Neutrophil (primary cell): ENCODE measurements around the gene SREK1IP1.
"Not testable (repeated sequence)": the region's sequence is repeated elsewhere in the genome, so short reads cannot be mapped to it uniquely, and the experiment has no call there.

Source experiments
- H3K27ac ChIP-seq: fragments of 200-600 bp; sonication (generic); 2 replicates; pipeline ENCODE4 v1.5.1; 2016; ENCODE audit warnings: mild to moderate bottlenecking, moderate library complexity
- H3K27me3 ChIP-seq: fragments of 200-600 bp; sonication (generic); 2 replicates; pipeline ENCODE4 v1.6.0; 2016; ENCODE audit warnings: mild to moderate bottlenecking
- H3K36me3 ChIP-seq: fragments of 200-600 bp; sonication (generic); 2 replicates; pipeline ENCODE4 v1.5.1; 2017
- H3K4me1 ChIP-seq, 2 experiments: fragments of 200-600 bp in 1 of 2; sonication (generic) in 1 of 2; 1 replicate in 1 of 2; 2 replicates in 1 of 2; pipeline versions ENCODE4 v1.5.1 to v1.6.1; 2013 to 2016; ENCODE audit warnings: low read depth in 1 of 2, low read length in 1 of 2, mild to moderate bottlenecking in 1 of 2, moderate library complexity in 1 of 2; ENCODE audit not compliant: control insufficient read depth in 1 of 2, insufficient read depth in 1 of 2
- H3K4me3 ChIP-seq, 2 experiments: fragments of 200-600 bp in 1 of 2; sonication (generic) in 1 of 2; 1 replicate in 1 of 2; 2 replicates in 1 of 2; pipeline ENCODE4 v1.5.1; 2013 to 2016; ENCODE audit warnings: low read depth in 1 of 2, low read length in 1 of 2, mild to moderate bottlenecking in 1 of 2, moderate library complexity in 1 of 2
- H3K9me3 ChIP-seq: fragments of 200-600 bp; sonication (generic); 2 replicates; pipeline ENCODE4 v1.5.1; 2016
- TF ChIP-seq, protein P1 (sequence below): fragments of 200-600 bp; sonication (generic); IDR thresholded peaks from 2 replicates; pipeline ENCODE4 v1.5.1; 2016; ENCODE audit warnings: antibody characterized with exemption

Gene SREK1IP1

DNA sequence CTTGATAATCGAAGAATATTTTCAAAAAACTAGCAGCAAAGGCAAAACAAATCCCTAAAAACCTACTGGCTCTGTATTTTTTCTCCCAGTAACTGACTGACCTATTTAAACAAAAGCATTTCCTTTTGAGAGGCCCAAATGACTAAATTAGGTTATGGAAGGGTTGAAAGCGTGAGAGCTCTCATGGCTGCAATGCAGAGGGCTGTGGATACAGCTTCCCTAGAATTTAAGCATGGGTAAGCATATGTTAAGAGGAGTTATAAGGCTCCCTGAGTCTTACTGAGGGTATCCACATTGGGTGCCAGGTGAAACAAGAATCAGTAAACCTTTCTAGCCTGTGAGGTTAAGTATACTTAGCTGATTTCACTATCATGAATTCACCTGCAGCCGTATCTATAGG is 45.9 kb downstream of the SREK1IP1 start:
- no peaks in the 10 kb centered on the region for H3K4me1 ChIP-seq
- no peak overlapping the region for H3K27ac ChIP-seq
- H3K27me3 ChIP-seq: no peaks in the 10 kb centered on the region
- H3K36me3 ChIP-seq: peaks cover 55% of the 10 kb centered on the region
- H3K9me3 ChIP-seq: no peaks in the 10 kb centered on the region
- no peak overlapping the region for H3K4me3 ChIP-seq
- TF ChIP-seq, protein P1, sequence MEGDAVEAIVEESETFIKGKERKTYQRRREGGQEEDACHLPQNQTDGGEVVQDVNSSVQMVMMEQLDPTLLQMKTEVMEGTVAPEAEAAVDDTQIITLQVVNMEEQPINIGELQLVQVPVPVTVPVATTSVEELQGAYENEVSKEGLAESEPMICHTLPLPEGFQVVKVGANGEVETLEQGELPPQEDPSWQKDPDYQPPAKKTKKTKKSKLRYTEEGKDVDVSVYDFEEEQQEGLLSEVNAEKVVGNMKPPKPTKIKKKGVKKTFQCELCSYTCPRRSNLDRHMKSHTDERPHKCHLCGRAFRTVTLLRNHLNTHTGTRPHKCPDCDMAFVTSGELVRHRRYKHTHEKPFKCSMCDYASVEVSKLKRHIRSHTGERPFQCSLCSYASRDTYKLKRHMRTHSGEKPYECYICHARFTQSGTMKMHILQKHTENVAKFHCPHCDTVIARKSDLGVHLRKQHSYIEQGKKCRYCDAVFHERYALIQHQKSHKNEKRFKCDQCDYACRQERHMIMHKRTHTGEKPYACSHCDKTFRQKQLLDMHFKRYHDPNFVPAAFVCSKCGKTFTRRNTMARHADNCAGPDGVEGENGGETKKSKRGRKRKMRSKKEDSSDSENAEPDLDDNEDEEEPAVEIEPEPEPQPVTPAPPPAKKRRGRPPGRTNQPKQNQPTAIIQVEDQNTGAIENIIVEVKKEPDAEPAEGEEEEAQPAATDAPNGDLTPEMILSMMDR: no peak

DNA sequence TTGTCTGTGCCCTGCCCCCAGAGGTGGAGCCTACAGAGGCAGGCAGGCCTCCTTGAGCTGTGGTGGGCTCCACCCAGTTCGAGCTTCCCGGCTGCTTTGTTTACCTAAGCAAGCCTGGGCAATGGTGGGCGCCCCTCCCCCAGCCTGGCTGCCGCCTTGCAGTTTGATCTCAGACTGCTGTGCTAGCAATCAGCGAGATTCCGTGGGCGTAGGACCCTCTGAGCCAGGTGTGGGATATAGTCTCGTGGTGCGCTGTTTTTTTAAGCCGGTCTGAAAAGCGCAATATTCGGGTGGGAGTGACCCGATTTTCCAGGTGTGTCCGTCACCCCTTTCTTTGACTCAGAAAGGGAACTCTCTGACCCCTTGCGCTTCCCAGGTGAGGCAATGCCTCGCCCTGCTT is 54.0 kb downstream of the SREK1IP1 start:
- not testable (repeated sequence) for H3K4me1 ChIP-seq, H3K27me3 ChIP-seq, H3K27ac ChIP-seq, H3K4me3 ChIP-seq, H3K36me3 ChIP-seq, H3K9me3 ChIP-seq

DNA sequence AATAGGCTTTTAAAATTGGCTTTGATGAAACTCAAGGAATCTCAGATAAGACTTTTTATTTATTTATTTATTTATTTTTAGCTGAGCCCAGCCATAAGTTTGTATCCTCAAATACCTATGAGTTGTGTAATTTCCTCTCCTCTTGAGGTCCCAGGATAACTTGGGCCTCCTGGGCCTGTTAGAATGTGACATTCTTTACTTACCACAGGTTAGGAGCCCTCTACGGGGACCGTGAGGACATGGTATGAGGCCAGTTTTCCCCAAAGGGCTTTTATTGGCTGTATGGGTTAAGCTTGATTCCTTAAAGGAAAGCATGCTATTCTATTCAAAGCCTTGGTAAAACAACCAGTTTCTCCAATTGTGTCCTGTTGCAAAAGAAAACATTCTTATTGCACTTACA is 61.3 kb downstream of the SREK1IP1 start:
- H3K9me3 ChIP-seq: no peaks in the 10 kb centered on the region
- peaks cover 41% of the 10 kb centered on the region for H3K27me3 ChIP-seq
- no peaks in the 10 kb centered on the region for H3K36me3 ChIP-seq
- TF ChIP-seq, protein P1: no peak
- no peak overlapping the region for H3K27ac ChIP-seq
- H3K4me1 ChIP-seq: no peaks in the 10 kb centered on the region
- H3K4me3 ChIP-seq: no peak overlapping the region

DNA sequence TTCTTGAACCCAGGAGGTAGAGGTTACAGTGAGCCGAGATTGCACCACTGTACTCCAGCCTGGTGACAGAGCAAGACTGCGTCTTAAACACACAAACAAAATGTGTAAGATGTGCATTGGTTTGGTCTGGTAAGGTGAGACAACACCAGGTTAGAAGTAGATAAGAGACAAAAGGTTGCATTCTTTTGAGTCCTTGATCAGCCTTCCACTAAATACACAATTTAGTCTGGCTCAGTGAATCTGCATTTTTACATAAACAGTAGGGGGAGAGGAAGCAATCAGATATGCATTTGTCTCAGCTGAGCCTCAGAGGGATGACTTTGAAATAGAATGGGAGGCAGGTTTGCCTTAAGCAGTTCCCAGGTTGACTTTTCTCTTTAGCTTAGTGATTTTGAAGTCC is 62.4 kb downstream of the SREK1IP1 start:
- not testable (repeated sequence) for H3K27ac ChIP-seq, H3K9me3 ChIP-seq, H3K4me1 ChIP-seq, H3K36me3 ChIP-seq, H3K4me3 ChIP-seq
- peaks cover 41% of the 10 kb centered on the region for H3K27me3 ChIP-seq

DNA sequence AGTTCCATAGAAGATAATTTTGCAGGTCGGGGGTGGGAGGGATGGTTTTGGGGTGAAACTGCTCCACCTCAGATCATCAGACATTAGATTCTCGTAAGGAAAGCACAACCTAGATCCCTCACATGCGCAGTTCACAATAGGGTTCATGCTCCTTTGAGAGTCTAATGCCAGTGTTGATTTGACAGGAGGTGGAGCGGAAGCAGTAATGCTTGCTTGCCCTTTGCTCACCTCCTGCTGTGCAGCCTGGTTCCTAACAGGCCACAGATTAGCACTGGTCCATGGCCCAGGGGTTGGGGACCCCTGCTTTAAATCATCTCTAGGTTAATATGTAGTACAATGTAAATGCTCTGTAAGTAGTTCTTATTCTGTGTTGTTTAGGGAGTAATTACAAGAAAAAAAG is 67.7 kb downstream of the SREK1IP1 start:
- Histone ChIP-seq H3K4me3 (no peak overlapping the region), H3K27ac (no peak overlapping the region), H3K27me3 (peaks cover 33% of the 10 kb centered on the region), H3K36me3 (no peaks in the 10 kb centered on the region), H3K9me3 (peaks cover 12% of the 10 kb centered on the region), H3K4me1 (no peaks in the 10 kb centered on the region)
- TF ChIP-seq, protein P1: no peak

DNA sequence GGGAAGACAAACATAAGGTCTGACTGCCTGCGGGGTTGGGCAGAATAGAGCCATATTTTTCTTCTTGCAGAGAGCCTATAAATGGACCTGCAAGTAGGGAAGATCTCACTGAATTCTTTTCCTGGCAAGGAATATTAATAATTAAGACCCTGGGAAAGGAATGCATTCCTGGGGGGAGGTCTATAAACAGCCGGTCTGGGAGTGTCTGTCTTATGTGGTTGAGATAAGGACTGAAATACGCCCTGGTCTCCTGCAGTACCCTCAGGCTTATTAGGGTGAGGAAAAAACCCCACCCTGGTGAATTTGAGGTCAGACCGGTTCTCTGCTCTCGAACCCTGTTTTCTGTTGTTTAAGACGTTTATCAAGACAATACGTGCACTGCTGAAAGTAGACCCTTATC is 72.1 kb downstream of the SREK1IP1 start:
- Histone ChIP-seq H3K9me3 (peaks cover 12% of the 10 kb centered on the region), H3K27me3 (peaks cover 32% of the 10 kb centered on the region)
- not testable (repeated sequence) for H3K27ac ChIP-seq, H3K4me1 ChIP-seq, H3K4me3 ChIP-seq, H3K36me3 ChIP-seq

DNA sequence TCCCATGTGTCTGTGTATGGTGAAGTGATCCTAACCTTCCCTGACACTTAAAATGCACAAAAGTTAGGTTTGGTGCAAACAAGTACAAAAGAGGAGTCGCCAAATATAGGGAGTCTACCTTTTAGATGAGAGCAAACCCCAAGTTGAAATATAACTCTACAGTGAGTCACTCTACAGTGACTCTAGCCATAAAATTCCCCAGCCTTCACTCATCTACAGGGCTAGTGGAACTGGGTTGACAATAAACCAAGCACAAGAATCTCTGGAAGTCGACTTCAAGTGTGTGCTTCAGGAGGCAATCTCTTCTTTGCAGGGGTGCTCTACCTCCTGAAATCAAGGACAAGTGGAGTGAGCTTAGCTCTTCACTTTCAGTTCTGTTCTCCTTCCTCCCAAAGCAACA is 74.9 kb downstream of the SREK1IP1 start:
- H3K4me3 ChIP-seq: no peak overlapping the region
- H3K4me1 ChIP-seq: peaks cover 0 to 7% of the 10 kb centered on the region in 2 experiments
- H3K36me3 ChIP-seq: no peaks in the 10 kb centered on the region
- H3K9me3 ChIP-seq: peaks cover 12% of the 10 kb centered on the region
- TF ChIP-seq, protein P1: no peak
- peaks cover 59% of the 10 kb centered on the region for H3K27me3 ChIP-seq
- no peak overlapping the region for H3K27ac ChIP-seq
